NCI-H526 treated with DMSO at 0.1 percent for 48 hours (cell line): ENCODE measurements around the gene TBCD.
A peak's percentile ranks its signal among the peaks of the same experiment; 100 is the strongest.

Experiments used
- DNase-seq: peaks from one replicate; lab custom pipeline; 2025; lab: John Stamatoyannopoulos, UW

TBCD gene

DNA sequence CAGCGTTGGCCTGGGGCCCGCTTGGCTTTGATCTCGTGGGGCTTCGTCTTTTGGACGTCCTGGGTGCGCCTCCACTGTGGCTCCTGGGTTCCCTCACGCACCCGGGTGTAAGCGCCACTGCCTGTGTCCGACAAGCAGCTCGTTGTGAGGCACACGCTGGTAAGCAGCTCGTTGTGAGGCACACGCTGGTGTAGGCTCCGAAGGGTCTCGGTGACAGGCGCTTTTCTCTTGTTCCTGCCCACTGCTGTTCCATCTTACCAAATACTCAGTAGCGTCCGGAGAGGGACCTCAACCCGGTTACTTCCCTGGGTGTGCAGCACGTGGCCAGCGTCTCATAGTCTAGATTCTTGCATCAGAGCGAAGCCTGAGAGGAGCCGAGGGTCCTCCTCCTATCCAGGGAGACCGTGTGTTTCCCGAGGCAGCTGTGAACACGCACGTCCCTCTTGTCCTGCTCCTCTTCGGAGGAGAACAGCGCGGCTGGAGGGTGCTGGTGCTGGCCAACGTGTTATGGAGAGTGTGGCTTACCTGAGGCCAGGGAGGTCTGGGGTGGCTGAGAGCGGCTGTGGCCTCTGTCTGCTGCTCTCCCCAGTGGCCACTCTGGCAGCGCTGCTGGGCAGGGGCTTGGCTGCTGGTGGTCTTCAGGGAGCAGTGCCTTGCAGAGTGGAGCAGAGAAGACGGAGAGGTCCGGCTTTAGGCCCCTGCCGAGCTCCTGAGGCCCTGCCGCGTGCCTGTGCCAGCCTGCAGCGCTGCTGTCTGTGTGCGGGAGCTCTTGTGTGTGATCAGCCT lies 120.1 kb downstream of the TBCD start:
- no peak for DNase-seq

DNA sequence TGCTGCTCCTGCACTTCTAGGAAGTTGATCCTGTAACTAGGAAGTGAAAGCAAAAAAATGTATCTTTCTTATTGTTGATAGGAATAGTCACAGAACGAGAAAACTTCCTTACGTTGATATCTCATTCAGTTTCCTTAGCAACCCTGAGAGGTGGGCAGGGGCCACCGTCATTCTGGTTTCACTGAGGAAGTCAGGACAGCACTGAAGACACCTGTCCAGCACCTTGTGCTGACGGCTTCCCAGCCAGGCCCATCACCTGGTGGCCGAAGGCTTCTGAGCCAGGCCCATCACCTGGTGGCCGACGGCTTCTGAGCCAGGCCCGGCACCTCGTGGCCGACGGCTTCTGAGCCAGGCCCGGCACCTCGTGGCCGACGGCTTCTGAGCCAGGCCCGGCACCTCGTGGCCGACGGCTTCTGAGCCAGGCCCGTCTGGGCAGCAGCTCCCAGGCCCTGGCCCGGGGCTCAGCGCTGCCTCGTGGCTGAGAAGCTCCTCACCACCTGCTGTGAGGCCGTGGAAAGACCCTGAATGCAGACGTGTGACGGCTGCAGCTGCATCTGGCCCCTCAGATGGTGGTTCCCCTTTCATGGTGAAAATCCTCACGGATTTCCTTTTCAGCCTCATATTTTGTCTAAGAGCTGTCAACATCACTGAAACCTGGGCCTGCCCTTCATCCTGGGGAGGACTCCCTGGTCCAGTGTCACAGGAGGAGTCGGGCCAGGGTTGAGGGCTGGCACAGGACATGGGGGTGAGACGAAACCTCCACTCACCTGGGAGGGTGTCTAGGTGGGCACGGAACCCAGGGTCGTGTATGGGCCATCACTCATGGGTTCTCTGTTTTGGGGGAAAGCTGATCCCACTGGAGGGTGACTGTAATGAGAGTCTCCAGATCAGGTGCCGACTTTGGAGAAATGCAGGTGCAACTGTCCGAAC lies 121.0 kb downstream of the TBCD start:
- DNase-seq, result no peak

DNA sequence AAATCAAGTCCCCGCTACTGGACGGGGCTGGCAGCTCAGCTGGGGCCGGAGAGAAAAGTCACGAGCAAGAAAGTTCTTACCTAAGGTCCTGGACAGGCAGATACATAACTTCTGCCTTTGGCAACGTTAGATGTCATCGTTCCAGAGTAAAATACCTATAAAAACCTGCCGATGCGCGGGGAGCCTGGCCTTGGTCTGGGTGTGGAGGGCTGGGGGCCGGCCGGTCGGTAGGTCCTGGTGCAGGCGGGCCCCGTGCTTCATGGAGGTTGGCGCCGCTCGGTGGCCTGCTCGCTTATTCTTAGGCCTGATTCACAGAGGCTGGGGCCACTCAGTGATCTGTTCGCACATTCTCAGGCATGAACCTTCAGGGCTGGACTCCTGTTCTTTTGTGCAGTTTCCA lies 121.7 kb downstream of the TBCD start:
- no peak for DNase-seq

DNA sequence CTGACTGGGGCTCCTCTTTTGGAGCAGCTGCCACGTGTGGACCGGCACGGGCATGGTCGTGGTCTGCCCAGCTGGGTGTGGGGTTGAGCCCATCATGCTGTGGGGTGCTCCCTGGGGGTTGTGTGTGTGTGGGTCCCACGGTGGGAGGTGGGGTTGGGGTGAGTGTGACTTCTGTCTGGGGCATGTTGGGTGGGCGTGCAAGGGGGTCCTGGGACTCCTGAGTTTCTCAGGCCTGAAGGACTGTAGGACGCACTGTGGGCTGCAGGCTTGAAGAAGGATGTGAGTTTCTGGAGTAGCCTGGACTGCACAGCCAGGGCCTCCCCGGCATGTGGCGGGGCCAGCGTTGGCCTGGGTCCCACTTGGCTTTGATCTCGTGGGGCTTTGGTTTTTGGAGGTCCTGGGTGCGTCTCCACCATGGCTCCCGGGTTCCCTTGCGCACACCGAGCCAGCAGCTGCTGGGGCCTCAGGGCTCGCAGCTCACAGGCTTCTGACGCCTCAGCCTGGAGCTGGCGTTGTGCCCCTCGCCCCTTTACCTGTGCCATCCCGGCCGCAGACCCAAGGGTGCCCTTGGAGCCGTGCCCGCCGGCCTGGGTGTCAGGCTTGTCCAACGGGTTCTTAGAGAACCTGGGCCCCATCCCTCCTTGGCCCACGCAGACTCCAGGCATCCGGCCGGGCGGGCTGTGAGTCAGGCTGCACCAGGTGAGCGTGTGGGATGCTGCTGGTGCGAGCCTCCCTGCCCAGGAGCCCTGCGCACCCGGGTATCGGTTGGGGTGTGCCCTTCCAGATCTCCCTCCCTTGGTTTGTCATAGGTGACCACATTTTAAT lies 122.4 kb downstream of the TBCD start:
- no peak for DNase-seq

DNA sequence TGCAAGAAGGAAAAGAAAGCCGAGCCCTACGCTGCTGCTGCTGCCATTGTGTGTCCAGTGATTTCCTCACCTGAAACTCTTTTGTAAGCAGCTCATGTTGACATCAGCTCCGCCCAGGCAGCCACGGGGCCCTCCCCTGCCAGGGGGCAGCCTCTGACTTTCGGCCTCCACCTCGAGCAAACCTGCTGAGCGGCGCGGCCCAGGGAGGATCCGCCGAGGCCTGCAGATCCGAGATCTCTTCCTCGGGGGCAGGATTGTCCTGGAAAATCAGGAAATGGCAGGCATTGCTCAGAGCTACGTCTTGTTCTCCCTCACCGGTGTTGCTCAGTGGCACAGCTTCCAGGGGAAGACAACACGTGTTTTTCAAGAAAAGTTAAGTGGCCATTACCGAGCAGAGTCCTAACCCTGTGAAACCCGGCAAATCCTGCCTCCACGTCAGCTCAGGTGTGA lies 123.6 kb downstream of the TBCD start:
- DNase-seq, result peak; percentile 9

DNA sequence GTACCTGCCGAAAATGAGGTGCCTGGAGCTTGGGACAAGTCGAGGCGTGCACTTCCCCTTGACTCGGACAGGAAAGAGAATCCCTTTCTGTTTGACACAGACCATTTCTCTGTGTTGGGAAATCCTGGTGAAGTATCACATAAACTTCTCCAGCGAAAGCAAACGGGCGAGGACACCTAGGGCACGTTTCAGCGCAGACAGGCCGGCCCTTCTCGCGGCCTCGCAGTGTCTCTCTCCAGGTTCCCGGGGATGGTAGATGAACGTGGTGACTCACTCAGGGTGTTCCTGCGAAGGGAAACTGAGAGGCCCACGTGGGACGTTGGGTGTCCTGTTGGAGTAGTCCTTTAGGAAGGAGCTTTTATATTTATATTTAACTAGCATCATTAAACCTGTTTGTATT lies 124.3 kb downstream of the TBCD start:
- DNase-seq, result no peak

DNA sequence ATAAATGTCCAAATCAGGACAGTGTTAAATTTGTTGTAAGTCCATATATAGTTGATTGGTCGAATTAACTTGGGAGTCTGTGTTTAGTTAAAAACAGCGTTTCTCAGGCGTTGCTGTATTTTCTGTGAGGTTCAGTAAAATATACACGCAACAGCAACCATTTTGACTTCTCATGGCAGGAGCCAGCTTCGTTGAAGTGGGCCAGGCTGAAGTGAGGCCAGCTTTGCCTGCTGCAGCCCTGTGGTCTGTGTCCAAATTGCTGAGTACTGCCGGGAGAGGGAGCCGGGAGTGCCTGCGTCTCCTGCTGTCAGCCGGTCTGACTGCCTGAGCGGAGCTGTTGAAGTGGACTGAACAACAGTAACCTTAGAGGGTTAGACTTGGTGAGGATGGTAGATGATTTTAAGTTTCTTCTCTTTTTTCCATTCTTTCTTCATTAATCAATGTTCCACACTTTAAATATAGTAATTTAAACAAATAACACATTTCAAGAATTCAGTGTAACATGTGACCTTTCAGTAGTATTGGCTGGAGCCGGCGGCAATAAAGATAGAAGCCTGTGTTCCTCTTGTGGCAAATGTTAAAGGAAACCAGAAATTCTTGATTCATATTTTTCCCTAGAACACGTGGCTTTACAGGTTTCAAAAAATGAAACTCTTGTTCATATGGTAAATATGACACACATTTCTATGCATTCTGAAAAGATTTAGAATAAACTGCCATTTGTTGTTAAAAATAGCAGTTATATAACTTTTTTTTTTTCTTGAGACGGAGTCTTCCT lies 124.9 kb downstream of the TBCD start:
- DNase-seq, result no peak

DNA sequence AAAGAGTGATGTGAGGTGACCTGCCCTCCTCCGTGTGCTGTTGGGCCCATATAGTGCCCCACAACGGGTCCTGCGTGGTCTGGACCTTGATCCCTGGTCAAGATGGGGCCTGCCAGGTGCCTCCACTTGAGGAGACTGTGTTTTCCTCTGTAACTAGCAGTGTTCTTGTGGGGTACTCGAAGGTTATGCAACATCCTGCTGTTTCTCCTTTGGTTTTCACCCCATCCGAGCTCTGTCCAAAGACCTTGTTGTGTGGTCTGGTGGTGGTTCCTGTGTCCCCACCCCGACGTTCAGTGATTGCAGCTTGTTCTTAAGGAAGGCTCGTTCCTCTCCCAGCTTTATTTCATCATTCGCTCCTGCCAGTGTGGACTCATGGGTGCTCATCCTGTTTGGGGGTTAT lies 126.7 kb downstream of the TBCD start:
- no peak for DNase-seq

DNA sequence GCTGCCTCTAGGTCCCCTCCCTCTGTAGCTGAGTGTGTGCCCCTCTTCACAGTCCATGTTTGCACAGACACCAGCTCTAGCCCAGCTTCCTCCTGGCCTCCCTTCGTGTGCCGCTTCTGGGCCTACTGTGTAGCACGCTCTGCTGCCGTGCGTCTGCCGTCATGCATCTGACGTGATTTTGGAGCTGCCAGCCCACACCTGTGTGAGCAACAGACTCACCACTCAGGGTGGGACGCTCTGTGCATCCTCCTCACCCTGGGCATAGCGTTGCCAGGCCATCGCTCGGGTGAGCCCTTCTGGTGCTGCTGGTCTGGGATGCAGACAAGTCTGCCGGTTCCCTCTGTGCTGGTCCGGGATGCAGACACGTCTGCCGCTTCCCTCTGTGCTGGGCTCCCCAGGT lies 127.4 kb downstream of the TBCD start:
- no peak for DNase-seq

DNA sequence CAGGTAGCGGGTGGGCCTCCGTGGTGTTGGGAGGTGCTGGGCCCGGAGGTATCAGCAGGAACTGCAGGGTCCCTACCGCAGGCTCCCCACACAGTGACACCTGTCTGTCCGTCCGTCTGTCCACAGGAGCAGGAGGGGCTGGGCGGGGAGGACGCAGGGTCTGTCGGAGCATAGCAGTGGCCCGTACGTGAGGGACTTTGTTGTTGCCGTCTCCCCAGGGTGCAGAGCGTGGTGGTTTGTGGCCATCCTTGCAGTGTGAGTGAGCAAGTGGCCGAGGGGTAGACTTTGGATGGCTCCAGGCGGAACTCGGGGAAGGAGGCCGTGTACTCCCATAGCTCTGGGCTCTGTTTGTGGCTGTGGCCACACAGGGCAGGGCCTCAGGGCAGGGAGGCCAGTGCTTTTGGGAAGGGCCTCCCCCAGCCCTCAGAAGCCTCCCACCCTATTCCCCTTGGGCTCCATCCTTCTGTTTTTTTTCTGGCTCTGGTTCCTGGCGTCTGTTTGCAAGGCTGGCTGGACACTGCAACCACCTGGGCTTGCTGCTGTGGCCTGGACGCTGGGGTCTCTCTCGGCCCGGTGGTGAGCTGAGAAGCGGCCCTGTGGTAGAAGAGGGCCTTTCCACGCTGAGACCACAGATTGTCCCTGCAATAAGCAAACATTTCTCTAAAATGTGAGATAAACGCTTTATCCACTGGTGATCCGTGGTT lies 128.9 kb downstream of the TBCD start:
- no peak for DNase-seq

DNA sequence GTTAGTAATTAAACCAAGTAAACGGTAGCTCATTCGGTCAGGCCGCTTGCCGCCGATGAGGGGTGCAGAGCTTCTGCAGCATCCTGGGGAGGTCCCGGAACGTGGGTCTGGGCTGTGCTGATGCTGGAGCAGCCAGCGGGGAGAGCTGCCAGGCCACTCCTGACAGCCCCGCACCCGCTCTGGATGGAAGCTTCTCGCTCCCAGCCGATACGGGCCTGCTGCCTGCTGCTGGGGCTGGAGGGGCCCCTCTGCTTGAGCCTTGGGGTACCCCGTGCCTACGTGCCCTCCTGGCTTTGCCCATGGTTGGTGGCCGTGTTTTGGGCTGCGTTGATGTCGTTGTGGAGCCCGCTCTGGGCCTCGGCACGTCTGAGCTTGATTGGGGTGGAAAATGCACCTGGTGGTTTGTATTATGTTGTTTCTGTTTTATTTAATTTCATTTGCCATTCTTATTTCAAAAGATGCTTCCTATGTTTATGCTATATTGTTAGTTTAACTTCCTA lies 129.5 kb downstream of the TBCD start:
- no peak for DNase-seq

DNA sequence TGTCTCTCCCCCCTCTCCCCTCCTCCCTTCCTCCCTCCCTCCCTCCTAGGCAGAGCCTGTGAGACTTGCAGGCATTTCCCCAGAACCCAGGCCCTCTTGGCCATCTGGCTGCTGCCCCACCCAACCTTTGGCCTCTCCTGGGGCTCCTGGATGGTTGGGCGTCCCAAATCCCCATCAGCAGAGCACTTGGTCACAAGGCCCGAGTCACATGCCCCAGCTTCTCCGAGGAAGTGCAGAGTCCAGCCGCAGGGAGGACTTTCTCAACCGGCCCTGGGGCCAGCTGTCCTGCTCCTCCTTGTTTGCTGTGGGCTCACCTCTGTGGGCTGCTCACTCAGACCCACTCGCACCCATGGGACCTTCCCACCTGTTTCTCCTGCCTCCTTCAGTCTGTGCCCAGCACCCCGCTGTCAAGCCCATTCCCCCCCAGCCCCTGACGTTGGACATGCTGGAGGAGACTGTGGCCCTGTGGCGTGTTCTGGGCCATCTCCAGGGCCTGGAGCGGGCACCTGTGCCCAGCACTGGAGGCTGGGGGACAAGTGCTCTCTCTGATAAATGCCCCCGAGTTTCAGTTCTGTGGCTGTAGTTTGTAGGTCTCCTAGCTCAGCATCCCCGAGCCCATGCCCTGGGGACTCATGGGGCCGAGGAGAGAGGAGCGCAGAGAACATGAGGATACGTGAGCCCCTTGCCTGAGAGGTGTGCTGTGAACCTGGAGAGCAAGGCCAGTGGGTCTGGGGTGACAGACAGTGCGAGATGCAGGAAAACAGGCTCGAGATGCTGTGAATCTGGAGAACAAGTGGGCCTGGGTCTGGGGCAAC lies 130.2 kb downstream of the TBCD start:
- DNase-seq, result no peak

DNA sequence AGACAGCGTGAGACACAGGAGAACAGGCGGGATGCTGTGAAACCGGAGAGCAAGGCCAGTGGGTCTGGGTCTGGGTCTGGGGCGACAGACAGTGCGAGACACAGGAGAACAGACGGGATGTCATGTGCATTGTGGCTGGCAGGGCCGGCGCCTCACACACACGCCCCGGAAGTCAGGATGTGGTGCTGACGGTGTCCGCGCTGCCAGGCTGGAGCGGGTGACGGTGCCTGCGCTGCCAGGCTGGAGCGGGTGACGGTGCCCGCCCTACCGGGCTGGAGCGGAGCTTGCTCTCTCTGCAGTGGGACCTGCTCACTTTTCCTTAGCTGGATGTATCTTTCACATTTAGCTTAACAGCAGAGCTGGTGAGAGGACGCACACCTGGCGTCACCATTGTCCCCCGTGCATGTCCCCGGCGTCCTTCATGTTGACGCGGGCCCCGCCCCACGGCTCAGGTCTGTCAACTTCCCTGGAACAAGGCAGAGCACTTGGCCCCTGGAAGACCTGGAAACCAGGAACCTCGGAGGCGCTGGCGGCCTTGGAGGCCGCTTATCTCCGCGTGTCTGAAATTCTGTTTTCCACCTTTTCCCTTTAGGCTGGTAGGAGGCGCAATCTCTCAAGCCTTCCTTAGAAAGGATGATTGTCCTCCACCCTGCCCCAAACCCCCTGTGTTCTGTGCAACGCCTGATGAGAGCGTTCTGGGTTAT lies 131.0 kb downstream of the TBCD start:
- DNase-seq, result no peak

DNA sequence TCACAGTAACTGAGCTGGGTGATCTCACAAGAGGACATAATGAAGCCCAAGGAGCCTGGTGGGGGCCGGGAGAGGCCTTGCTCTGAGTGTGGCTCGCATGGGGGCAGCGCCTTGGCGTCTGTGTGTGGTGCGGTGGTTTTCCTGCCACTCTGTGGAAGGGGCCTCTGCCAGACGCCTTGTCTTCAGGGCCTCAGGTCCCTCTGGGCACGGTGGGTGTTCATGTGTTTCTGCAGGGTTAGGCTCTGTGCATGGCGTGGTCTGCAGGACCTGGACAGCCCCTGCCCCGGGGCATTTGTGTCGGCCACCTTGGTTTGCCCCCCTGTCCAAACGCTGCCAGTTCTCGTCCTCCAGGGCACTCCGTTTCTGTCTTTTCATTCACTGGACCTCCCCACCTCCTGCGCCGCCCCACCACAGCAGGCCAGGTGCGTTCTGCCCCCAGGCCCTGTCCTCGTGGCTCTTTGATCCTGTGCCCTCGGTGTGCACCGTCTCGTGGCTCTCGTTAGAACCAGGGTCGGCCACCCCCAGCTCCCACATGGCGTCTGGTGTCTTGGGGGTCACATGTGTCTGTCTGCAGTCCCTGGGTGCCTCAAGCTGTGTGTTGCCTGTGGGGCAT lies 131.7 kb downstream of the TBCD start:
- no peak for DNase-seq

DNA sequence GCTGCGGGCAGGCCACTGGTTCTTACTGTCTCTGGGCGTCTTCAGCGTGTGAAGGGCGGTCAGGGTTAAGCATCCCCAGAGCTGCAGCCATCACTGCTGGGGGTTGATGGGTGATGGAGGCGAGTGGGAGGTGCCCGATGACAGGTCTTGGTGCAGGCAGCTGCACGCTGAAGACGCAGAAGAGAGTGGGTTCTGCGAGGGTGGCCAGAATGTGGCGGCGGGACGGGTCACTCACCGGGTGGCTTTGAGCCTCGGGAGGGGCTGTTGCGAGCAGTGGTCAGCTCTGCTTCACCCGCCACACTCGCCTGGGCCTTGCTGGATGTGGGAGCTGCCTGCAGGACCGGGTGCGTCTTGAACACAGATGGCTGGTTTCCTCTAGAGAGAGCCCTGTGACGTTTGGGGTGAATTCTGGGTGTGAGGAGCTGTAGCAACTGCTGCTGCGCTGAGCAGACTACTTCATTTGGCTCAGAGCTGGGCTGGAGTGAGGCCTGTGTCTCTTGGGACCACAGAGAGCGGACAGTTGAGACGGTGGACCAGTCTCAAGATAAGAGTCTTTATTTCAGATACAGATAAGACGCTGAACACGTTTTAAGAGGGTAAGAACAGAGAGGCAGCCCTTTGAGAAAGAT lies 132.6 kb downstream of the TBCD start:
- no peak for DNase-seq

DNA sequence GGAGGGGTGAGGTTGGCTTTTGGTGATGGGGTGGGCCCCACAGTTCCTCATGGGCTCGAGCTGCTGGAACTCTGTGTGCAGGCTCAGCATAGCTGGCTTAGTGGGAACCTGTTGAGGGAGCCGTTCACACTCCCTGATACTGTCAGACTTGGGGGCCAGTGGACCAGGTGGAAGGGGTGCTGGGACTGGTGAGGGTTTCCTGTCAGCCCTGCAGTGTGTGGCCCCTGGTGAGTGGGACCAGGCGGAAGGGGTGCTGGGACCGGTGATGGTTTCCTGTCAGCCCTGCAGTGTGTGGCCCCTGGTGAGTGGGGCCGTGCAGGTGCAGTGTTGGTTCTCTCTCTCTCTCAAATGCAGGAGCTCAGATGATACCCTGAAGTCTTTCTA lies 133.1 kb downstream of the TBCD start:
- no peak for DNase-seq

DNA sequence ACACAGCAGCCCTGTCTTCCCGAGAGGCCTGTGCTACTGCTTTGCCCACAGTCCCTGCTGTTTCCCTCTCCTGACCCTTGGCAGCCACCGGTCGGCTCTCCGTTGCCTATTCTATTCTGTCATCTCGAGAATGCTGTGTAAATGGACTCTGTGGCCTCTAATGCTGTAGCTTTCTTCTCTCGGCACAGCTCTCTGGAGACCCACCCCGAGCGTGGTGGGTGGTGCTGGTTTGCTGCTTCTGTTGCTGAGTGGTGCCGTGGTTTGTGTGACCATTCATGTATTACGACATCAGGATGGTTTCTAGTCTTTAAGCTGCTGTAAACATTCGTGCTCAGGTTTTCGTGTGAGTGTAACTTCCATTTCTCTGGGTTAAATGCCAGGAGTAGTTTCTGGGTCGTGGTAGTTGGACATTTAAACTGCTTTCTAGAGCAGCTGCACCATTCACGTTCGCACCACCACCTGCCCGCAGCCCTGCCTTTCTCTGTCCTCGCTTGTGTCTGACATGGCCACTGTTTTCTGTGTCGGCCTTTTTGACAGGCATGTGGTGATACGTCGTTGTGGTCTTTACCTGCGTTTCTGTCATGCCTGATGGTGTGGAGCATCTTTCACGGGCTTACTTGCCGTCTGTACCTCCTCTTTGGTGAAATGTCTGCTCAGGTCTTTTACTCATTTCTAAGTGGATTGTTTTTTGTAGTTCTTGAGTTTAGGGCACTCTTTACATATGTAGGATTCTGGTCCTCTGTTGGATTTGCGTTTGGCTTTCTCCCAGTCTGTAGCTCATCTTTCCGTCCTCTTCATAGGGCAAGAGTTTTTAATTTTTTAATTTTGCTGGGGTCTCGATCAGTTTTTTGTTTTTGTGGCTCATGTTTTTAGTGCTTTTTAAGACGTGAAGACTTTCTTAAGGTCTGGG lies 135.6 kb downstream of the TBCD start:
- no peak for DNase-seq
